OCI-LY1 (cell line): ENCODE measurements around the gene EPB41L4A.
"Not testable (repeated sequence)": the region's sequence is repeated elsewhere in the genome, so short reads cannot be mapped to it uniquely, and the experiment has no call there.

Experiments used
- H2AFZ ChIP-seq: fragments of 200-600 bp; sonication (generic), shearing (Covaris generic); 2 replicates; pipeline ENCODE4 v1.6.0; 2014; ENCODE audit warnings: antibody characterized with exemption, mild to moderate bottlenecking, low read length
- H3F3A ChIP-seq: fragments of 200-600 bp; sonication (generic), shearing (Covaris generic); 2 replicates; pipeline ENCODE4 v1.6.0; 2014; ENCODE audit warnings: mild to moderate bottlenecking, antibody characterized with exemption, low read length, moderate library complexity; ENCODE audit not compliant: insufficient read depth
- H3K27ac ChIP-seq: fragments of 200-600 bp; sonication (generic); 2 replicates; pipeline ENCODE4 v1.5.1; 2014; ENCODE audit warnings: low read length, mixed run types, mild to moderate bottlenecking, low read depth; ENCODE audit not compliant: poor library complexity, severe bottlenecking
- H3K27me3 ChIP-seq: fragments of 200-600 bp; sonication (generic); 2 replicates; pipeline ENCODE4 v1.6.0; 2014; ENCODE audit warnings: antibody characterized with exemption, mild to moderate bottlenecking, low read length, moderate library complexity; ENCODE audit not compliant: insufficient read depth
- H3K36me3 ChIP-seq: fragments of 200-600 bp; sonication (generic); 2 replicates; pipeline ENCODE4 v1.6.1; 2014; ENCODE audit warnings: mild to moderate bottlenecking, antibody characterized with exemption, low read length, moderate library complexity, mixed read lengths; ENCODE audit not compliant: insufficient read depth
- H3K4me1 ChIP-seq: fragments of 200-600 bp; sonication (generic); 2 replicates; pipeline ENCODE4 v1.5.1; 2014; ENCODE audit warnings: mild to moderate bottlenecking, low read length, moderate library complexity; ENCODE audit not compliant: insufficient read depth, severe bottlenecking
- H3K4me2 ChIP-seq: fragments of 200-600 bp; sonication (generic), shearing (Covaris generic); 2 replicates; pipeline ENCODE4 v1.6.1; 2014; ENCODE audit warnings: low read length
- H3K4me3 ChIP-seq: fragments of 200-600 bp; sonication (generic); 2 replicates; pipeline ENCODE4 v1.5.1; 2014; ENCODE audit warnings: low read length, low read depth, mild to moderate bottlenecking, mixed read lengths; ENCODE audit not compliant: poor library complexity, severe bottlenecking
- H3K79me2 ChIP-seq: fragments of 200-600 bp; shearing (Covaris generic); 2 replicates; pipeline ENCODE4 v1.6.1; 2016; ENCODE audit warnings: mixed run types, low read length, mixed read lengths; ENCODE audit not compliant: insufficient read depth
- H3K9ac ChIP-seq: fragments of 200-600 bp; sonication (generic), shearing (Covaris generic); 2 replicates; pipeline ENCODE4 v1.6.1; 2014; ENCODE audit warnings: mild to moderate bottlenecking, low read length, mixed read lengths
- H3K9me2 ChIP-seq: fragments of 200-600 bp; sonication (generic), shearing (Covaris generic); 2 replicates; pipeline ENCODE4 v1.6.1; 2014; ENCODE audit warnings: low read depth, mild to moderate bottlenecking, low read length, mixed read lengths
- H3K9me3 ChIP-seq: fragments of 200-600 bp; shearing (Covaris generic); 2 replicates; pipeline ENCODE4 v1.6.1; 2014; ENCODE audit warnings: low read length, mixed read lengths
- H4K20me1 ChIP-seq: fragments of 200-600 bp; sonication (generic), shearing (Covaris generic); 2 replicates; pipeline ENCODE4 v1.6.0; 2016; ENCODE audit warnings: mild to moderate bottlenecking, low read length; ENCODE audit not compliant: insufficient read depth
- EZH2 ChIP-seq: fragments of 200-600 bp; sonication (generic), shearing (Covaris generic); IDR thresholded peaks from 2 replicates; pipeline ENCODE4 v1.8.0; 2017; ENCODE audit warnings: borderline replicate concordance, mixed run types, mild to moderate bottlenecking, antibody characterized with exemption, low read length, moderate library complexity, mixed read lengths
- TF ChIP-seq, protein P1 (sequence below): fragments of 200-600 bp; sonication (generic), shearing (Covaris generic); IDR thresholded peaks from 2 replicates; pipeline ENCODE4 v1.5.1; 2017; ENCODE audit warnings: mild to moderate bottlenecking, antibody characterized with exemption, low read length, moderate library complexity, mixed read lengths

Gene EPB41L4A

DNA sequence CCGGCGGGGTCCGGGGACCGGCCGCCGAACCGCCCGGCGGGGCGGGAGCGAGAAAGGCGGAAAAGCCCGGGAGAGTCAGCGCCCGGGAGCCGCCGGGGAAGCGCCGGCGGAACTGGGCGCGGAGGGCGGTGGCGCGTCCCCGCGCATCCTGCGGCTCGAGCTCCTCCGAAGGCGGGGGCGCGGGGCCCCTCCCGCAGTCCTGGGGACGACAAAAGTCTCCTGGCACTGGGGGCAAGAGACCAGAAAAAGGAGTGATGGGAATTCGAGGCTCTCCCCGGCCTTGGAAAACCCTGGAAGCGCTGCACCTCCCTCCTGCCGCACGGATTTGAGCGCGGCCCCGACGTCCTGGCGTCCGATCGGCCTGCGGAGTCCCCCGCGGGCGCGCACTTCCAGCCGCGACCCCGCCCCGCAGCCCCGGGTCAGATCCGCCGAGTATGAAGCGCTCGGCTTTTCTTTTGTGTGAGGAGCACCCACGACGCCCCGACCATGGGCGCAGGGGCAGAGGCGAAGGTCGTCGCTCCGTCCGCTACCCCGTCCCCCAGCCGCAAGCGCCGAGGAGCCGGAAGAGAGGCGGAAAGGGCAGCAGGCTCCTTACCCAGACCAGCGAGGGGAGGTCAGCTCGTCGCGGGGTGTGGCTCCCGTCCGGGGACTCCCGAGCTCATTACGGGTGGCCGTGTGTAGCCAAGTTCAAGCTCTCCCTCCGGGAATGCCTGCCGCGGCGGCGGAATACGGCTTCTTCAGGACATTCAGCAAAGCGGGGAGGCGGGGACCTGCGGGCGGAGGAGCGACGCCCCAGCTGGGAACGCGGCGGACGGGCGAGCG, at the start of gene EPB41L4A:
Gene EPB41L4A (minus strand): TSS at position 114 of the 822 bp plus-strand sequence. CDS start 238 bp downstream, outside the sequence.
- H3K79me2 ChIP-seq = no peaks in the 10 kb centered on the region
- H3K9ac ChIP-seq = no peak within 1 kb of the TSS
- H3K27me3 ChIP-seq = no peaks in the 10 kb centered on the region; the same call in 1 of the 2 replicates
- no peak within 1 kb of the TSS for H3K27ac ChIP-seq
- H3K4me1 ChIP-seq = peaks cover 4% of the 10 kb centered on the region
- H4K20me1 ChIP-seq = no peaks in the 10 kb centered on the region
- H3K9me3 ChIP-seq = no peaks in the 10 kb centered on the region
- H2AFZ ChIP-seq = no peak within 1 kb of the TSS
- H3K4me3 ChIP-seq = peak within 1 kb of the TSS; percentile 48
- H3K9me2 ChIP-seq = no peaks in the 10 kb centered on the region
- TF ChIP-seq EZH2 = no peak
- TF ChIP-seq, protein P1, sequence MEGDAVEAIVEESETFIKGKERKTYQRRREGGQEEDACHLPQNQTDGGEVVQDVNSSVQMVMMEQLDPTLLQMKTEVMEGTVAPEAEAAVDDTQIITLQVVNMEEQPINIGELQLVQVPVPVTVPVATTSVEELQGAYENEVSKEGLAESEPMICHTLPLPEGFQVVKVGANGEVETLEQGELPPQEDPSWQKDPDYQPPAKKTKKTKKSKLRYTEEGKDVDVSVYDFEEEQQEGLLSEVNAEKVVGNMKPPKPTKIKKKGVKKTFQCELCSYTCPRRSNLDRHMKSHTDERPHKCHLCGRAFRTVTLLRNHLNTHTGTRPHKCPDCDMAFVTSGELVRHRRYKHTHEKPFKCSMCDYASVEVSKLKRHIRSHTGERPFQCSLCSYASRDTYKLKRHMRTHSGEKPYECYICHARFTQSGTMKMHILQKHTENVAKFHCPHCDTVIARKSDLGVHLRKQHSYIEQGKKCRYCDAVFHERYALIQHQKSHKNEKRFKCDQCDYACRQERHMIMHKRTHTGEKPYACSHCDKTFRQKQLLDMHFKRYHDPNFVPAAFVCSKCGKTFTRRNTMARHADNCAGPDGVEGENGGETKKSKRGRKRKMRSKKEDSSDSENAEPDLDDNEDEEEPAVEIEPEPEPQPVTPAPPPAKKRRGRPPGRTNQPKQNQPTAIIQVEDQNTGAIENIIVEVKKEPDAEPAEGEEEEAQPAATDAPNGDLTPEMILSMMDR = no peak
- H3K4me2 ChIP-seq = peak within 1 kb of the TSS; percentile 62
- H3F3A ChIP-seq = no peaks in the 10 kb centered on the region
- no peaks in the 10 kb centered on the region for H3K36me3 ChIP-seq

DNA sequence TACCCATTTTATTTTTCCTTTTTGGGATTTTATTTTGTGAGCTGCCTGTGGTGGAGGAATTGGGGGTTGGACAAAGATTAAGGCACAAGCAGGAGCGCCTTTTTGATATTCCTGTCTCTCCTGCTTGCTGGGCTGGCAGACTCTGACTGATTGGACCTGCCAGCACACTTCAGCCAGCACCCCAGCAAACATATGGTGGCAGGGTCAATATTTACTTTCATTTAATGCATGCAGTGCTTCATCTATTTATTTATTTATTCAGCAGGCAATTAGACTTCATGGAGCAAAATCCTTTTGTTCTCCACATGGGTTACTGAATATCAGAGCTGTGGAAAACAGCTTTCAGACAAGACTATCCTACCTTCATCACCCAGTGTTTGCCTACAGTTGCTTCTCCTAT, 48.4 kb upstream of the EPB41L4A start:
- H3F3A ChIP-seq = no peaks in the 10 kb centered on the region
- TF ChIP-seq EZH2 = no peak
- TF ChIP-seq, protein P1 = no peak

DNA sequence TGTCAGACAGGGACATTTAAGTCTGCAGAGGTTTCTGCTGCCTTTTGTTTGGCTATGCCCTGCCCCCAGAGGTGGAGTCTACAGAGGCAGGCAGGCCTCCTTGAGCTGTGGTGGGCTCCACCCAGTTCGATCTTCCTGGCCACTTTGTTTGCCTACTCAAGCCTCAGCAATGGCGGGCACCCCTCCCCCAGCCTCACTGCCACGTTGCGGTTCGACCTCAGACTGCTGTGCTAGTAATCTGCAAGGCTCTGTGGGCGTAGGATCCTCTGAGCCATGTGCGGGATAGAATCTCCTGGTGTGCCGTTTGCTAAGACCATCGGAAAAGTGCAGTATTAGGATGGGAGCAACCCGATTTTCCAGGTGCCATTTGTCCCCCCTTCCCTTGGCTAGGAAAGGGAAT, 47.2 kb upstream of the EPB41L4A start:
- not testable (repeated sequence) for H3K9ac ChIP-seq, H3K27ac ChIP-seq, H3K9me3 ChIP-seq, H3K4me3 ChIP-seq, H4K20me1 ChIP-seq, H3K4me1 ChIP-seq, H3K36me3 ChIP-seq, H3K27me3 ChIP-seq, H2AFZ ChIP-seq, H3K4me2 ChIP-seq, H3K9me2 ChIP-seq, H3F3A ChIP-seq, H3K79me2 ChIP-seq

More for the DNA sequence above, 48.4 kb upstream of the EPB41L4A start:
- Histone ChIP-seq H4K20me1 (no peaks in the 10 kb centered on the region), H2AFZ (no peak overlapping the region), H3K4me3 (no peak overlapping the region), H3K36me3 (no peaks in the 10 kb centered on the region), H3K9ac (no peak overlapping the region), H3K79me2 (no peaks in the 10 kb centered on the region), H3K27me3 (no peaks in the 10 kb centered on the region), H3K4me2 (no peak overlapping the region), H3K9me2 (no peaks in the 10 kb centered on the region), H3K4me1 (no peaks in the 10 kb centered on the region), H3K27ac (no peak overlapping the region), H3K9me3 (no peaks in the 10 kb centered on the region)

- H2AFZ ChIP-seq, H3K4me3 ChIP-seq, H3K9me3 ChIP-seq, H3K27me3 ChIP-seq, H3K27ac ChIP-seq, H3K4me2 ChIP-seq, H3K9ac ChIP-seq, H3K4me1 ChIP-seq, H3K79me2 ChIP-seq, H3F3A ChIP-seq, H4K20me1 ChIP-seq, H3K36me3 ChIP-seq, H3K9me2 ChIP-seq: not testable (repeated sequence)
These were observed 28.2 kb upstream of the EPB41L4A start for GRCh38 chr5:112447187-112447760.
